Left ventricle myocardium inferior (tissue), 1 donor: ENCODE data around the gene DOCK3. TPM values are rescaled to one million over a fixed set of nuclear protein-coding genes. Genes with fewer than 3 reads are reported as not detected.

ENCODE experiments used
- DNase-seq: peaks from one replicate; pipeline ENCODE4 v3.0.0-alpha.2; 2020
- H3K27ac ChIP-seq: fragments of 200-600 bp; replicated peaks from 2 replicates; pipeline ENCODE4 v1.8.0; 2021
- H3K27me3 ChIP-seq: fragments of 200-600 bp; 2 replicates; pipeline ENCODE4 v1.8.0; 2021; ENCODE audit warnings: low read depth
- H3K36me3 ChIP-seq: fragments of 200-600 bp; 2 replicates; pipeline ENCODE4 v1.8.0; 2021
- H3K4me1 ChIP-seq: fragments of 200-600 bp; 2 replicates; pipeline ENCODE4 v1.8.0; 2021
- H3K4me3 ChIP-seq: fragments of 200-600 bp; 2 replicates; pipeline ENCODE4 v1.8.0; 2021; ENCODE audit warnings: mild to moderate bottlenecking, moderate library complexity
- H3K9me3 ChIP-seq: fragments of 200-600 bp; replicated peaks from 2 replicates; pipeline ENCODE4 v1.8.0; 2021
- intact Hi-C: fragments of 100-400 bp; cut with micrococcal nuclease; formaldehyde crosslinking; loops from one replicate; pipeline ENCODE4 v1.11.0; 2022
- total RNA-seq: library from RNA; stranded (reverse); fragmentation: NEBNext Ultra II Directional; extraction: Animal tissue kit (Norgen Biotek cat#: 25700); gene quantifications from one replicate; pipeline ENCODE4 v1.2.1, GENCODE V29; 2021
- TF ChIP-seq, protein P1 (sequence below): fragments of 200-600 bp; IDR thresholded peaks from 2 replicates; pipeline ENCODE4 v1.8.0; 2021; ENCODE audit warnings: antibody characterized with exemption, mild to moderate bottlenecking, borderline replicate concordance
- donor health status: DM: no; HTN: yes; CAD: no; lungs with severe emphysema.

The DOCK3 gene
- total RNA-seq, 1 donor from 2014 or later, result 3.9 TPM

DNA sequence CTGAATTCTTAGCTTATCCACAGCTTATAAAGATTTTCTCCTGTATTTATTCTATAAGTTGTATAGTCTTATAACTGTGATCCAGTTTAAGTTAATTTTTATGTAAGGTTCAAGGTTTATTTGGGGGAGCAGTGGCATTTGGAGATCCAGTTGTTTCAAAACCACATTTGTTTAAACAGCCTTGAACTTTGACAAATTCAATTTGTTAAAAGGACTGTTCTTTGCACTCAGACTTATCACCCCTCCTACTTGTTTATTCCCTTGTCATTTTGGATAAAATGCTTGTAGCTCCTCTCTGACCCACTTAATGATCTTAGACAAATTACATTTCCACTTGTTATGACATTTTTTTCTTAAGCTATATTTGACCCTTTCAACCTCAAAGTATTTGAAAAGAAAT is 327.8 kb downstream of the DOCK3 start:
- Histone ChIP-seq H3K27me3 (no peaks in the 10 kb centered on the region), H3K27ac (no peak overlapping the region), H3K4me3 (no peak overlapping the region), H3K9me3 (peaks cover 4% of the 10 kb centered on the region), H3K4me1 (no peaks in the 10 kb centered on the region), H3K36me3 (no peaks in the 10 kb centered on the region)
- TF ChIP-seq, protein P1, sequence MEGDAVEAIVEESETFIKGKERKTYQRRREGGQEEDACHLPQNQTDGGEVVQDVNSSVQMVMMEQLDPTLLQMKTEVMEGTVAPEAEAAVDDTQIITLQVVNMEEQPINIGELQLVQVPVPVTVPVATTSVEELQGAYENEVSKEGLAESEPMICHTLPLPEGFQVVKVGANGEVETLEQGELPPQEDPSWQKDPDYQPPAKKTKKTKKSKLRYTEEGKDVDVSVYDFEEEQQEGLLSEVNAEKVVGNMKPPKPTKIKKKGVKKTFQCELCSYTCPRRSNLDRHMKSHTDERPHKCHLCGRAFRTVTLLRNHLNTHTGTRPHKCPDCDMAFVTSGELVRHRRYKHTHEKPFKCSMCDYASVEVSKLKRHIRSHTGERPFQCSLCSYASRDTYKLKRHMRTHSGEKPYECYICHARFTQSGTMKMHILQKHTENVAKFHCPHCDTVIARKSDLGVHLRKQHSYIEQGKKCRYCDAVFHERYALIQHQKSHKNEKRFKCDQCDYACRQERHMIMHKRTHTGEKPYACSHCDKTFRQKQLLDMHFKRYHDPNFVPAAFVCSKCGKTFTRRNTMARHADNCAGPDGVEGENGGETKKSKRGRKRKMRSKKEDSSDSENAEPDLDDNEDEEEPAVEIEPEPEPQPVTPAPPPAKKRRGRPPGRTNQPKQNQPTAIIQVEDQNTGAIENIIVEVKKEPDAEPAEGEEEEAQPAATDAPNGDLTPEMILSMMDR, result no peak
- intact Hi-C loops, result no loop called here
- no peak for DNase-seq

DNA sequence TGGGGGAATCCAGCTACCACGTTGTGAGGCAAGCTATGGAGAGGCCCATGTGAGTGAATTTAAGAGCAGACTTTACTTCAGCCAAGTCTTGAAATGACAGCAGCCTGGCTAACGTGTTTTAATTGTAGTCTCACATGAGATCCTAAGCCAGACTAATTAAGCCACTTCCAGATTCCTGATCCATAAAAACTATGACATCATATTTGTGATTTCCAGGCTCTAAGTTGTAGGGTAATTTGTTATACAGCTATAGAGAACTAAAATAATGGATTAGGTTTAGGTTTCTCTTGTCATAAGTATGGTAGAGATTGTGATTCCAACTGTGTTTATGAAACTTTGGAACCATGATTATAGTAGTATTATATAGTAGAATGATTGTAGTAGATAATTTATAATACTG is 329.5 kb downstream of the DOCK3 start:
- no peaks in the 10 kb centered on the region for H3K27me3 ChIP-seq
- H3K36me3 ChIP-seq, result no peaks in the 10 kb centered on the region
- peaks cover 10% of the 10 kb centered on the region for H3K9me3 ChIP-seq
- TF ChIP-seq, protein P1, result no peak
- intact Hi-C loops, result no loop called here
- no peak overlapping the region for H3K4me3 ChIP-seq
- H3K4me1 ChIP-seq, result no peaks in the 10 kb centered on the region
- no peak overlapping the region for H3K27ac ChIP-seq
- no peak for DNase-seq

DNA sequence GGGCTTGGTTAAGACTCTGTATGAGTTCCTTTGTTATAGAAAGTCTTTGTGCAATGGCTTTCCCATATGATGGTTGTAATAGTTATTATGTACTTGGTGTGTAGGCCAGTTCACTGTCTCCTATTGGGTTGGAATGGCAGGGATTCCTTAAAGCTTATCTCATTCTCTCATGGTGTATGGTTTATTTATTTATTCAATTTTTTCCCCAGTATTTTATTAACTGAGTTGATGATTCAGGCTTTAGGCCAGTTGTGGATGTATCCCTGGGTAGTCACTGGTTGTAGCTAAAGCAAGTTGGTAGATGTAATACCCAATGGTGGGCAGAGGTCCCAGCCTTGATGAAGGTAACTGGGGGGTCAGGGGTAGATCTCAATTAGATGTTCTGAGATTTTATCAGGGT is 349.4 kb downstream of the DOCK3 start:
- H3K27me3 ChIP-seq, result no peaks in the 10 kb centered on the region
- peaks cover 10% of the 10 kb centered on the region for H3K9me3 ChIP-seq
- no peak overlapping the region for H3K27ac ChIP-seq
- TF ChIP-seq, protein P1, result no peak
- peaks cover 5% of the 10 kb centered on the region for H3K4me1 ChIP-seq
- H3K4me3 ChIP-seq, result no peak overlapping the region
- no peak for DNase-seq
- intact Hi-C loops, result no loop called here
- no peaks in the 10 kb centered on the region for H3K36me3 ChIP-seq

DNA sequence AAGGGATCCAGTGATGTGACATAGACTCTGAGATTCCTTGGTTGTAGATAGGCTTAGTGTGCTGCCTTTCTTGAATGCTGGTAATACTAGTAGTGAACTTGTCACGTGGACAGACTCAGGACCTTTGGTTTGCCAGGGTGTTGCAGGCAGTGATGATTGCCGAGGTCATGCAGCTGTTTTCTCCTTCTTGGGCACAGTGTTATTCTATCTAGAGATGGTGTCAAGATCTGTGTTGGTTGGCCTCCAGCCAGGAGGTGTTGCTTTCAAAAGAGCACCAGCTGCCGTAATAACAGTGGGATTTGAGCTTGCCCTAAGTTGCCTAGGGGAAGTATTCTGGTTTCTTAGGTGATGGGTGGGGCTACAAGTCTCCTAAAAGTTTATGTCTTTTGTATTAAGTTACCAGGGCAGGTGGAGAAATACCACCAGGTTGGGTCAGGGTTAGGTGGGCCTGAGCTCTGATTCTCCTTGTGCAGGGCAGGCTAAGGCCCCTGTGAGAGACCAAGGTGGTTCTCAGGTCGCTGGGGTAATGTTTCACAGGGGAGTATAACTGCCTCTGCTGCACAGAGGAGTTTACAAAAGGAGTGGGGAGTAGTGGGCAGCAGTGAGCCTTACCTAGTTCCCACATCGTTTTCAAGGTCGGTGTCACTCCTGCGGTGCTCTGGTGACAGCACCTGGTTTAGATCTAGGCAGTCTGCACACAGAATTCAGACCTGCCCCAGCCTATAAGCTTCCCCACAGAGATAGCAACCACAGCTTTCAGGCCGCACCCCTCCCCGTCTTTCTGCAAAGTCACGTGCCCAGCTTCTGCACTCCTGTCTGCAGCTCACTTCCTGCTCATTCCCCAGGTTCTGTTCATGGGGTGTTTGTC is 350.3 kb downstream of the DOCK3 start:
- H3K36me3 ChIP-seq, result no peaks in the 10 kb centered on the region
- no peak overlapping the region for H3K4me3 ChIP-seq
- H3K27me3 ChIP-seq, result no peaks in the 10 kb centered on the region
- DNase-seq, result no peak
- peaks cover 10% of the 10 kb centered on the region for H3K9me3 ChIP-seq
- TF ChIP-seq, protein P1, result no peak
- peaks cover 5% of the 10 kb centered on the region for H3K4me1 ChIP-seq
- intact Hi-C loops, result no loop called here
- no peak overlapping the region for H3K27ac ChIP-seq

DNA sequence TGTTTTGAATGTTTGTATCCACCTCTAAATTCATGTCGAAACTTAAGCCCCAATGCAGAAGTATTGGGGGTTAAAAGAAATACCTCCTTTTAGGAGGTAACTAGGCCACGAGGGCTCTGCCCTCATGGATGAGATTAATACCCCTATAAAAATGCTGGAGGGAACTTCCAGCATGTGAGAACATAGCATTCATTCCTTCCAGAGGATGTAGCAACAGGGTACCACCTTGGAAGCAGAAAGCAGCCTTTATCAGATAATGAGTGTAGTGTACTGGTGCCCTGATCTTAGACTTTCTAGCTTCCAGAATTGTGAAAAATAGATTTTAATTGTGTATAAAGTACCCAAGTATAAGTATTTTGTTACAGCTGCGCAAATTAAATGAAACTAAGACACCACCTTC is 356.9 kb downstream of the DOCK3 start:
- intact Hi-C loops, result no loop called here
- H3K4me1 ChIP-seq, result no peaks in the 10 kb centered on the region

More for the DNA sequence above, 356.9 kb downstream of the DOCK3 start:
- TF ChIP-seq, protein P1, result no peak
- Histone ChIP-seq H3K9me3 (no peaks in the 10 kb centered on the region), H3K27me3 (no peaks in the 10 kb centered on the region), H3K36me3 (no peaks in the 10 kb centered on the region), H3K27ac (no peak overlapping the region), H3K4me3 (no peak overlapping the region)
- DNase-seq, result no peak
